ENCODE results near the gene ZFPM1. TPM values are rescaled to one million over a fixed set of nuclear protein-coding genes. Genes with fewer than 3 reads are reported as not detected.

ZFPM1 gene
- total RNA-seq, 1 experiment from 2014 or later = 3.9 TPM

GRCh38 chr16:88478889-88479792 is 26.1 kb downstream of the ZFPM1 start:
- no peaks in the 10 kb centered on the region for H3K36me3 ChIP-seq (ENCODE audit: control insufficient read depth, insufficient read depth, low read length)
- BruUV-seq (replicated peaks) = no TSS peak
- no peaks in the 10 kb centered on the region for H3K9me3 ChIP-seq (ENCODE audit: control insufficient read depth, insufficient read depth, low read depth, low read length)
- in situ Hi-C loops (cut with HindIII; ENCODE audit: low pct_unique_long_range_greater_than_20kb, low sequenced_read_pairs) = no loop called here
- ATAC-seq = no peak
- H3K27me3 ChIP-seq (ENCODE audit: control insufficient read depth, insufficient read depth, low read length) = no peaks in the 10 kb centered on the region
- peaks cover 6% of the 10 kb centered on the region; the same call in 1 of the 2 replicates for H3K4me1 ChIP-seq (ENCODE audit: control insufficient read depth, insufficient read depth, low read length)
- no peak overlapping the region for H3K4me3 ChIP-seq (ENCODE audit: low read depth in 2 of 2, low read length in 2 of 2)
- no peak for DNase-seq (ENCODE audit: low read depth, low spot score)
- intact Hi-C loops (cut with micrococcal nuclease; ENCODE audit: unreplicated experiment) = no loop called here
- POLR2A ChIA-PET = no interaction called here
- TF ChIP-seq POLR2AphosphoS5 (IDR thresholded peaks at IDR 0.05; ENCODE audit: low read depth, low read length) = no peak
- no peak for TF ChIP-seq REST (IDR thresholded peaks at IDR 0.05; ENCODE audit: insufficient read depth in 1 of 2, low read depth in 2 of 2, low read length in 1 of 2)
- no peak for TF ChIP-seq SIN3A (IDR thresholded peaks at IDR 0.05; ENCODE audit: borderline replicate concordance, insufficient read depth, low read depth, low read length)
- TF ChIP-seq TCF7L2 (IDR thresholded peaks at IDR 0.05; ENCODE audit: low read depth, low read length) = no peak
- TF ChIP-seq CTCF (IDR thresholded peaks at IDR 0.05) = no peak
- H3K27ac ChIP-seq (ENCODE audit: low read length) = no peak overlapping the region
- CTCF ChIA-PET = no interaction called here

- intact Hi-C loops (cut with micrococcal nuclease; ENCODE audit: unreplicated experiment) = no loop called here
- ATAC-seq = no peak
- TF ChIP-seq REST (IDR thresholded peaks at IDR 0.05; ENCODE audit: insufficient read depth in 1 of 2, low read depth in 2 of 2, low read length in 1 of 2) (no peak), TCF7L2 (IDR thresholded peaks at IDR 0.05; ENCODE audit: low read depth, low read length) (no peak), POLR2AphosphoS5 (IDR thresholded peaks at IDR 0.05; ENCODE audit: low read depth, low read length) (no peak), CTCF (IDR thresholded peaks at IDR 0.05) (no peak), SIN3A (IDR thresholded peaks at IDR 0.05; ENCODE audit: borderline replicate concordance, insufficient read depth, low read depth, low read length) (no peak)
- in situ Hi-C loops (cut with HindIII; ENCODE audit: low pct_unique_long_range_greater_than_20kb, low sequenced_read_pairs) = no loop called here
- no peaks in the 10 kb centered on the region for H3K27me3 ChIP-seq (ENCODE audit: control insufficient read depth, insufficient read depth, low read length)
- H3K9me3 ChIP-seq (ENCODE audit: control insufficient read depth, insufficient read depth, low read depth, low read length) = no peaks in the 10 kb centered on the region
- H3K4me1 ChIP-seq (ENCODE audit: control insufficient read depth, insufficient read depth, low read length) = peaks cover 6% of the 10 kb centered on the region; the same call in 1 of the 2 replicates
- no TSS peak for BruUV-seq (replicated peaks)
- DNase-seq (ENCODE audit: low read depth, low spot score) = no peak
- POLR2A ChIA-PET = no interaction called here
- CTCF ChIA-PET = no interaction called here
- H3K27ac ChIP-seq (ENCODE audit: low read length) = no peak overlapping the region
- no peak overlapping the region for H3K4me3 ChIP-seq (ENCODE audit: low read depth in 2 of 2, low read length in 2 of 2)
- no peaks in the 10 kb centered on the region for H3K36me3 ChIP-seq (ENCODE audit: control insufficient read depth, insufficient read depth, low read length)
Observed at GRCh38 chr16:88479793-88480760, 27.0 kb downstream of the ZFPM1 start.

Measured in Panc1 (cell line).